Endothelial cell of umbilical vein (primary cell): ENCODE measurements around the gene RNF138. TPM values are rescaled to one million over a fixed set of nuclear protein-coding genes. Genes with fewer than 3 reads are reported as not detected.

Experiments used
- BruUV-seq: library from RNA; stranded (reverse); fragments of 400-500 nt; replicated peaks from 2 replicates; lab custom pipeline; 2021; lab: Mats Ljungman, UMichigan
- CTCF ChIA-PET: fragments of 300-600, 350-600 bp; sonication (Branson Sonifier 250); formaldehyde crosslinking; loops from one replicate; lab custom pipeline; 2021; ENCODE audit warnings: antibody characterized with exemption, inconsistent platforms; lab: Charles Lee
- POLR2A ChIA-PET: fragments of 300-600, 350-600 bp; sonication (Branson Sonifier 250); formaldehyde crosslinking; loops from one replicate; lab custom pipeline; 2021; ENCODE audit warnings: antibody characterized with exemption, inconsistent platforms; lab: Charles Lee
- DNase-seq: peaks from one replicate; pipeline ENCODE4 v3.0.0-alpha.2; 2011; ENCODE audit warnings: low read depth, low spot score
- FAIRE-seq: peaks from 2 replicates; lab custom pipeline; 2011; peaks lifted over from hg19 to GRCh38; lab: Jason Lieb, UNC
- H2AFZ ChIP-seq: 2 replicates; pipeline ENCODE4 v1.6.0; 2012; ENCODE audit warnings: low read depth, low read length, control low read depth, inconsistent platforms
- H3K27ac ChIP-seq: 2 replicates; pipeline ENCODE4 v1.5.1; 2011; ENCODE audit warnings: low read depth, mild to moderate bottlenecking, control low read depth, low read length, moderate library complexity; ENCODE audit not compliant: insufficient read depth
- H3K27me3 ChIP-seq, 2 experiments: 2 replicates each; pipeline versions ENCODE4 v1.6.0 to v1.6.1; 2011; ENCODE audit warnings: low read length in 2 of 2, mixed read lengths in 1 of 2; ENCODE audit not compliant: control insufficient read depth in 2 of 2, insufficient read depth in 2 of 2
- H3K36me3 ChIP-seq, 2 experiments: 2 replicates in 1 of 2; 3 replicates in 1 of 2; pipeline ENCODE4 v1.5.1; 2011; ENCODE audit warnings: low read length in 2 of 2, mild to moderate bottlenecking in 1 of 2, moderate library complexity in 1 of 2; ENCODE audit not compliant: control insufficient read depth in 2 of 2, insufficient read depth in 2 of 2; ENCODE audit errors: extremely low read depth in 1 of 2
- H3K4me1 ChIP-seq: 3 replicates; pipeline ENCODE4 v1.5.1; 2011; ENCODE audit warnings: mild to moderate bottlenecking, low read length; ENCODE audit not compliant: control insufficient read depth, insufficient read depth; ENCODE audit errors: extremely low read depth
- H3K4me2 ChIP-seq: 2 replicates; pipeline ENCODE4 v1.6.1; 2011; ENCODE audit warnings: low read length, control low read depth, mixed read lengths; ENCODE audit not compliant: insufficient read depth
- H3K4me3 ChIP-seq, 3 experiments: fragments of 200-600 bp in 1 of 3; sonication (generic), shearing (Covaris generic) in 1 of 3; replicated peaks in 1 of 3; 2 replicates each; pipeline ENCODE4 v1.5.1; 2011 to 2016; ENCODE audit warnings: control low read depth in 3 of 3, low read length in 3 of 3, mild to moderate bottlenecking in 2 of 3, inconsistent platforms in 1 of 3, low read depth in 1 of 3, moderate library complexity in 1 of 3; ENCODE audit not compliant: insufficient read depth in 1 of 3
- H3K79me2 ChIP-seq: 2 replicates; pipeline ENCODE4 v1.6.0; 2012; ENCODE audit warnings: low read length, inconsistent platforms; ENCODE audit not compliant: control insufficient read depth, insufficient read depth
- H3K9ac ChIP-seq: replicated peaks from 2 replicates; pipeline ENCODE3; 2011; ENCODE audit warnings: low read length, control low read depth; ENCODE audit not compliant: insufficient read depth; ENCODE audit errors: extremely low read depth
- H3K9me1 ChIP-seq: replicated peaks from 3 replicates; pipeline ENCODE4 v1.6.0; 2011; ENCODE audit warnings: mild to moderate bottlenecking, low read length; ENCODE audit not compliant: control insufficient read depth, insufficient read depth; ENCODE audit errors: extremely low read depth
- H3K9me3 ChIP-seq: replicated peaks from 2 replicates; pipeline ENCODE4 v1.5.1; 2012; ENCODE audit warnings: low read length, inconsistent platforms; ENCODE audit not compliant: control insufficient read depth, insufficient read depth
- H4K20me1 ChIP-seq: replicated peaks from 2 replicates; pipeline ENCODE3; 2011; ENCODE audit warnings: mild to moderate bottlenecking, low read length; ENCODE audit not compliant: control insufficient read depth, insufficient read depth; ENCODE audit errors: extremely low read depth
- EZH2 ChIP-seq: IDR thresholded peaks from 2 replicates; pipeline ENCODE4 v1.6.1; 2012; ENCODE audit warnings: borderline replicate concordance, low read depth, mild to moderate bottlenecking, moderate library complexity, low read length, inconsistent platforms; ENCODE audit not compliant: severe bottlenecking
- FOS ChIP-seq: IDR thresholded peaks from 2 replicates; pipeline ENCODE4 v1.6.1; 2011; ENCODE audit warnings: mild to moderate bottlenecking, low read length, moderate library complexity, borderline replicate concordance; ENCODE audit not compliant: insufficient read depth
- GATA2 ChIP-seq: IDR thresholded peaks from 2 replicates; pipeline ENCODE4 v1.7.0; 2011; ENCODE audit warnings: low read depth, mild to moderate bottlenecking, moderate library complexity, mixed read lengths, low read length; ENCODE audit not compliant: insufficient read length, insufficient read depth
- JUN ChIP-seq: IDR thresholded peaks from 2 replicates; pipeline ENCODE4 v1.6.1; 2011; ENCODE audit warnings: borderline replicate concordance, low read depth; ENCODE audit not compliant: insufficient read length, insufficient read depth
- MYC ChIP-seq: IDR thresholded peaks from one replicate; pipeline ENCODE4 v1.6.1; 2011; ENCODE audit warnings: mild to moderate bottlenecking, low read depth, low read length
- POLR2A ChIP-seq: IDR thresholded peaks from 2 replicates; pipeline ENCODE4 v1.6.1; 2012; ENCODE audit warnings: low read depth, mild to moderate bottlenecking, control low read depth, low read length
- dilution Hi-C: fragments of 300-500 bp; cut with MboI; formaldehyde crosslinking; loops from one replicate; pipeline ENCODE4 v1.15.0; 2019; ENCODE audit warnings: low sequenced_read_pairs; ENCODE audit not compliant: extremely low pct_ligation_motif_present
- intact Hi-C: fragments of 100-400 bp; cut with micrococcal nuclease; formaldehyde crosslinking; loops from one replicate; pipeline ENCODE4 v1.10.0; 2022
- polyA plus RNA-seq, 4 experiments: library from polyadenylated mRNA; depleted of rRNA in 3 of 4; stranded (reverse) in 3 of 4; unstranded in 1 of 4; fragments of >200 nt; gene quantifications; 2 replicates each; pipeline versions ENCODE4 v1.2.1 to v1.2.3, GENCODE V29; 2011 to 2012; ENCODE audit warnings: missing spikeins in 1 of 4
- total RNA-seq: library from RNA; stranded (reverse); gene quantifications from 2 replicates; pipeline ENCODE4 v1.2.3, GENCODE V29; 2021
- TF ChIP-seq, protein P1 (sequence below): IDR thresholded peaks from 2 replicates; pipeline ENCODE4 v1.6.1; 2011; ENCODE audit not compliant: insufficient read depth, insufficient read length
- TF ChIP-seq, protein P2 (sequence below), 2 donors: IDR thresholded peaks; 1 replicate in 1 of 2; 2 replicates in 1 of 2; pipeline ENCODE4 v1.5.1; 2011; ENCODE audit warnings: low read length in 2 of 2, mild to moderate bottlenecking in 2 of 2, moderate library complexity in 2 of 2, control low read depth in 1 of 2, inconsistent platforms in 1 of 2, low read depth in 1 of 2; ENCODE audit not compliant: insufficient read depth in 1 of 2; ENCODE audit errors: extremely low read depth in 1 of 2

The RNF138 gene
- total and polyA plus RNA-seq, 2 donors (not counting 3 experiments of a cell fraction or from before 2014, with no cell fraction given) = 14.7 to 24.6 TPM

DNA sequence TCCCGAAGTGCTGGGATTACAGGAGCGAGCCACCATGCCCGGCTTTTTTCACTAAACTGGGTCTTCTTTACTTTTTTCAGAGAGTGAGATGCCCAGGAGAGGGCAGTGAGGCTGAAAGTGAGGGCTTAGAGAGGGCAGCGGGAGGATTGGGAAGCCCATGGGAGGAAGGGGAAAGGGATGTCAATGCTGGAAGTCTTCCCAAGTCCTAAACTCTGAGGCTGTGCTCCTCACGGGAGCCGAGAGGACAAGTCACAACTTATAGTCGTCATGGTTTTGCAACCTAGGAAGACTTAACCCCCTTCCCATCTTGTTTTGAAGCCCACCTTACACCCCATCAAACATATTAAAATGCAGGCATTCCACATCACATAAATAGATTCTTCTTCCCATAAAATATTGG lies 83.0 kb downstream of the RNF138 start:
- no peak overlapping the region for H2AFZ ChIP-seq
- no peak overlapping the region for H3K4me2 ChIP-seq
- no peaks in the 10 kb centered on the region for H3K27me3 ChIP-seq
- H3K36me3 ChIP-seq = no peaks in the 10 kb centered on the region
- H3K9me1 ChIP-seq = no peaks in the 10 kb centered on the region
- intact Hi-C loops (no loop called here), dilution Hi-C loops (no loop called here)
- no peak overlapping the region for H3K27ac ChIP-seq
- H3K4me1 ChIP-seq = no peaks in the 10 kb centered on the region
- FAIRE-seq (no peak), DNase-seq (no peak)
- BruUV-seq = no TSS peak
- POLR2A ChIA-PET = interaction anchor here (0.6 kb wide), 1 partner anchor 58 kb away, joined by 3 read pairs; no protein-coding TSS in a partner anchor
- CTCF ChIA-PET = interaction anchor here (1.3 to 1.4 kb wide), 2 partner anchors 17 to 375 kb away, joined by 4 to 5 read pairs; no protein-coding TSS in a partner anchor
- no peaks in the 10 kb centered on the region for H4K20me1 ChIP-seq
- H3K9me3 ChIP-seq = no peaks in the 10 kb centered on the region
- H3K79me2 ChIP-seq = no peaks in the 10 kb centered on the region
- no peak overlapping the region for H3K9ac ChIP-seq
- H3K4me3 ChIP-seq = no peak overlapping the region
- no peak for TF ChIP-seq MYC
- no peak for TF ChIP-seq POLR2A
- TF ChIP-seq, protein P1, sequence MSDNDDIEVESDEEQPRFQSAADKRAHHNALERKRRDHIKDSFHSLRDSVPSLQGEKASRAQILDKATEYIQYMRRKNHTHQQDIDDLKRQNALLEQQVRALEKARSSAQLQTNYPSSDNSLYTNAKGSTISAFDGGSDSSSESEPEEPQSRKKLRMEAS = no peak
- no peak for TF ChIP-seq GATA2
- TF ChIP-seq, protein P2, sequence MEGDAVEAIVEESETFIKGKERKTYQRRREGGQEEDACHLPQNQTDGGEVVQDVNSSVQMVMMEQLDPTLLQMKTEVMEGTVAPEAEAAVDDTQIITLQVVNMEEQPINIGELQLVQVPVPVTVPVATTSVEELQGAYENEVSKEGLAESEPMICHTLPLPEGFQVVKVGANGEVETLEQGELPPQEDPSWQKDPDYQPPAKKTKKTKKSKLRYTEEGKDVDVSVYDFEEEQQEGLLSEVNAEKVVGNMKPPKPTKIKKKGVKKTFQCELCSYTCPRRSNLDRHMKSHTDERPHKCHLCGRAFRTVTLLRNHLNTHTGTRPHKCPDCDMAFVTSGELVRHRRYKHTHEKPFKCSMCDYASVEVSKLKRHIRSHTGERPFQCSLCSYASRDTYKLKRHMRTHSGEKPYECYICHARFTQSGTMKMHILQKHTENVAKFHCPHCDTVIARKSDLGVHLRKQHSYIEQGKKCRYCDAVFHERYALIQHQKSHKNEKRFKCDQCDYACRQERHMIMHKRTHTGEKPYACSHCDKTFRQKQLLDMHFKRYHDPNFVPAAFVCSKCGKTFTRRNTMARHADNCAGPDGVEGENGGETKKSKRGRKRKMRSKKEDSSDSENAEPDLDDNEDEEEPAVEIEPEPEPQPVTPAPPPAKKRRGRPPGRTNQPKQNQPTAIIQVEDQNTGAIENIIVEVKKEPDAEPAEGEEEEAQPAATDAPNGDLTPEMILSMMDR (IDR thresholded peaks at IDR 0.05; ENCODE audit: extremely low read depth in 1 of 2, insufficient read depth in 1 of 2, low read depth in 1 of 2, low read length in 2 of 2) = no peak
- no peak for TF ChIP-seq EZH2
- TF ChIP-seq JUN = no peak
- no peak for TF ChIP-seq FOS
